T-helper 2 cell (primary cell): ENCODE data around the gene NLE1.
"Not testable (repeated sequence)": the region's sequence is repeated elsewhere in the genome, so short reads cannot be mapped to it uniquely, and the experiment has no call there.

Experiments used
- DNase-seq, 5 experiments: peaks; one replicate each; pipeline versions ENCODE4 v3.0.0 to v3.0.0-alpha.2; 2012 to 2022

The NLE1 gene

GRCh38 chr17:35127751-35128514 lies 14.2 kb downstream of the NLE1 start:
- no peak for DNase-seq

DNA sequence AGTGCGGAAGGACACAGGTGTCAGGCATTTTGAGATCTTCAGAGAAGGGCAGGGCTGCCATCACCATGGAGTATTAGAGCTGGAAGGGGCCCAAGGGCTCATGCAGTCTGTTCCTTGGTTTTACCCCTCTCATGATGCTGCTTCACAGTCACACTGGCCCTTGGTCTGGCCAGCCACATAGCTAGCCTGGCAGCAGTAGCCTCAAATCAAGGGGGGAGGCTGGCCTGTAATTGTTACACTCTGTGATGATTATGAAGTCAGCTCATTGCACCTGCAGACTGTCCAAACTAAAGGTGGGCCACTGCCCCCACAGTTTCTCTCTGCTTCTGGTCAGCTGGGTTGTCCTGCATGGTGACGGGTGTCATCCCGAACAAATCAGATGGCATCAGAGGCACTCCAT lies 20.8 kb downstream of the NLE1 start, which contains the start of gene FNDC8:
Gene FNDC8 (plus strand): TSS at position 301 of the 400 bp plus-strand sequence. CDS start 79 bp downstream, at position 380.
- DNase-seq: no peak

DNA sequence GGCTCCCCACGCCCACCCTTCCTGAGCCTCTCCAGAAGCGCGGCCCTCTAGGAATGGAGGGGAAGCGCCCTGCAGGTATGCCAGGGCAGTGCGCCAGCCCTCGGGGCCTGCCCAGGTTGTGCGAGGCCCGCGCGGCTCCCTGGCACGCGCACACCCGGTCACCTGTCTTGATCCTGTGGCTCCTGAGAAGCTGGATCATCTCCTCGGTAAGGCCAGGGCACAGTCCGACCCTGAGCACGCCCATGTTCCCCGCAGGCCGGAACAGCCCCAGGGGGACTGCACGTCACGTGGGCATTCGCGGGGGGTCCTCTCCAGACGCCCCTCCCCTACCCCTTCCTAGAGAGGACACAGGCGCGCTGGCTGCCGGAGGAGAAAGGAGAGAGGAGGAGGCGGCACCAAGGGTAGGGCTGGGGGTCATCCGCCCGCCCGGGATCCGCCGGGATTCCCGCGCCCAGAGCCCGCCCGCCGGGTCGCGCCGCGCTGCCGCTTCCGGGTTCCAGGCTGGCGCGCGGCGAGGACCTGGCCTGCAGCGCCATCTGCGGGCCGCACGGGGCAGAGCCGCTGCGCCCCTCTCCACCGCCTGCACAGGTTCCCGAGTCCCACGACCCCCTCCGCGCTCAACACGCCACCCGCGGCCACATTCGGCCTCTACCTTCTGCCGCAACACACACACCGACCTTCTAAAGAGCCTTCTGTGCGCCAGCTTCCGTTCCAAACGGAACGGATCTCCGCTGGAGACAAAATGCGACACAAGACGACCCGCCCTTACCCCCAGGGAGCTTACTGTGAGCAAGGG lies 22.5 kb downstream of the NLE1 start, which contains the start of gene RAD51D:
Gene RAD51D (minus strand): TSS at position 491 of the 796 bp plus-strand sequence. CDS start 247 bp downstream, at position 244.
- DNase-seq: peak; percentile 62 to 85 (median 69)

GRCh38 chr17:35117984-35118383 lies 24.1 kb downstream of the NLE1 start:
- DNase-seq: peak in 1 of 5 experiments; percentile 76

DNA sequence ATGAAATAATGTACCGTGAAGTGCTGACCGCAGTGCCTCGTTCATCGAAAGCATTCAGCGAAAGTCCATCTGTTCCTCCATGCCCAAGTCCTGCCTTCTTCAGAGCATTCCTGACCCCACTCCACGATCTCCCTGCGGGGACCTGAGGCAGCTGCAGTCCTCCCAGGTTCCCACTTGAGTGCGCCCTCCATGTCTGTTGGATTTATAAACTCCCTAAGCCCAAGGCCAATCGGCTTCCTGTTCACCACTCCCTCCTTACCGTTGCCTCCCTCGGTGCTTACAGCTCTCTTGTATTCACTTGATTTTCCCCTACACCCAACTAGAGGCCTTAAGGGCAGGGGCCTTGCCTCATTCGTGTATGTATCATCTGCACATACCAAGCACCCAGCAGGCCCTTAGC lies 25.3 kb downstream of the NLE1 start:
- DNase-seq: no peak

DNA sequence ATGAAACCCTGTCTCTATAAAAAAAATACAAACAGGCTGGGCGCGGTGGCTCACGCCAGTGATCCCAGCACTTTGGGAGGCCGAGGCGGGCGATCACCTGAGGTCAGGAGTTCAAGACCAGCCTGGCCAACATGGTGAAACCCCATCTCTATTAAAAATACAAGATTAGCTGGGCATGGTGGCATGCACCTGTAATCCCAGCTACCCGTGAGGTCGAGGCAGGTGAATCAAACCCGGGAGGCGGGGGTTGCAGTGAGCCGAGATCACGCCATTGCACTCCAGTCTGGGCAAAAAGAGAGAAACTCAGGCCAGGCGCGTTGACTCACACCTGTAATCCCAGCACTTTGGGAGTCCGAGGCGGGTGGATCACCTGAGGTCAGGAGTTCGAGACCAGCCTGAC lies 31.3 kb downstream of the NLE1 start:
- not testable (repeated sequence) for DNase-seq

GRCh38 chr17:35104844-35105450 lies 37.2 kb downstream of the NLE1 start:
- no peak for DNase-seq

- no peak for DNase-seq
Measured at GRCh38 chr17:35103271-35103670, 38.8 kb downstream of the NLE1 start.

DNA sequence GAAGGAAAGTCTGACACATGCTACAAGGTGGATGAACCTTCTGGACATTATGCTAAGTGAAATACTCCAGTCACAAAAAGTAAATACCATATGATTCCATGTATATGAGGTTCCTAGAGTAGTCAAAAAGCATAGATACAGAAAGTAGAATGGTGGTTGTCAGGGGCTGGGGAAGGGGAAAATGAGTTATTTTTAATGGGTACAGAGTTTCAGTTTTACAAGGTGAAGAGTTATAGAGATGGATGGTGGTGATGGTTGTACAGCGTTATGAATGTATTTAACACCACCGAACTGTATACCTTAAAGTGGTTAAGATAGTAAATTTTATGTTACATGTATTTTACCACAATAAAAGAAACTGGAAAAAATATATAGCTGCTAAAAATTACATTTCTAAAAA lies 40.4 kb downstream of the NLE1 start:
- no peak for DNase-seq

DNA sequence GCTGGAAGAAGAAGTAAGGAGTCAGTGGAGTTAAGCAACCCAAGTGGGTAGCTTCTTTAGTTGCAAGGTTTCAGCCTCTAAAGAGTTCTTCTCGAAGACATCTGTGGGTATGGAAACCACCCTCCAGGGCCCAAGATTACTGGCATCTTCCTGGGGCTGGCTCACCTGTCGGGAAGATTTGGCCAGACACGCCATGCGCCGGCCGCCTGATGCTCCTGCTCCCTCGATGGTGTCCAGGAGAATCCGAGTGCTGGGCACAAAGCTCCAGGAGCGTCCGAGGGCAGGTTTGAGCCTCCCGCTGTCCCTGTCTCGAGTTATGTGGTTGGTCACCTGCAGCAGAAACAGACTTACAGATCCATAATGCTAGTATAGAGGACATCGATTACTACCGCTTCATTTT lies 41.1 kb downstream of the NLE1 start:
- DNase-seq: no peak

DNA sequence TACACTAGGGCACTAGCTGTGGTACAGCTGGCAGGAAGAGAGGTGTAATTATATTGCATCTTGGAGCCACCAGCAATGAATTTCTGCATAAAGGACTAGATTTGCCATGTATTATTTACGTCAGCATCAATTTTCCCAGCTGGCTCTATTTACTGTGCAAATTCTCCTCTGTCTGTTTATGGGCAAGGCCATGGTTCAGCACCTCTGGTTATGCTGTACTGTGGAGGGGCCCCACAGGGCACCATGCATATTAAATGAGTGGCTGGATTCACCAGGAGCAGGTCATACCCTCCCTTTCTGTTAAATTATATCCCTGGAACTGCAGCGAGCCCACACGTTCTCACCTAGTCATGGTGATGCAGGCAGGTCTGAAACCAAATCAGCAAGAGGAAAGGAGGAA lies 42.2 kb downstream of the NLE1 start:
- no peak for DNase-seq

DNA sequence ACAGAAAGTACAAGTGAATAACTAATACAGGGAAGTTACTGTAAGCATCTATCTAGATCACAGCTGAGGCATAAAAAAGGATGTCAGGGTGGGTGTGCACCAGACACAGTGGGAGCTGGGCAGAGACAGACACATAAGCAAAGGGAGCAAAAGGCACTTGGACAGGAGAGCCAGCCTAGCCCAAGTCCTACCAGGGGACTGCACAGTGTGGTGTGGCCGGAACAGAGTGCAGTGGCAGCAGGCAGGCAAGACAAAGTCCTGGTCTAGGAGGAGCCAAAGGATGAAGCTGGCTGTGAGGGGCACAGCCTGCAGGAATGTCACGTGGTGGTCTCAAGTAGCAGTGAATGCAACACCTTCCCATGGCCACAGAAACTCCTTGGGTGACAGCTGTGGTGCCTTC lies 44.3 kb downstream of the NLE1 start:
- no peak for DNase-seq

- no peak for DNase-seq
Measured at GRCh38 chr17:35095741-35096140, 46.4 kb downstream of the NLE1 start.

DNA sequence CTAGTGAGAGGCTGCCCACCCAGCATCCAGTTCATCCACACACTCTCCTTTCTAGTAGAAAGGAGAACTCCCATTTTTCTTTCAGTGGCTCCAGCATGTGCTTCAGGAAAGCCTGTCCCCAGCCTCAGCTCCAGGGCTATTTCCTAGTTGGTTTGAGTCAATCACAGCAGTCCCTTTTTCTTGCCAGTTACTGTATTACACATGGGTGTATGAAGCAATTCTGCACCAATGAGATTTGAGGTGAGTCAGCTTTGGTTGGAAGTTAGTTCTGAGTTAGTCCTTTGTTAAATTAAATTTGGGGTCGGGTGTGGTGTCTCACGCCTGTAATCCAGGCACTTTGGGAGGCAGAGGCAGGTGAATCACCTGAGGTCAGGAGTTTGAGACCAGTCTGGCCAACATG lies 47.2 kb downstream of the NLE1 start:
- DNase-seq: no peak

DNA sequence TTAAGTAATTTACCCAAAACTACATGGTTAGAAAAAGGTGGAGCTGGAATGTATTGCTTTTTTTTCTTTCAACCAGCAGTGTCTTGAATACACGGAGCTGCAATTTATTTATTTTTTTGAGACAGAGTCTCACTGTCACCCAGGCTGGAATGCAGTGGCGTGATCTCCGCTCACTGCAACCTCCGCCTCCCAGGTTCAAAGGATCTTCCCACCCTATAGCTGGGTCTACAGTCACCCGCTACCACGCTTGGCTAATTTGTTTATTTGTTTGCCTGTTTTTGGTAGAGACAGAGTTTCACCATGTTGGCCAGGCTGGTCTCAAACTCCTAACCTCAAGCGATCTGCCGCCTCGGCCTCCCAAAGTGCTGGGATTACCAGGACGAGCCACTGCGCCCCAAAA lies 51.4 kb downstream of the NLE1 start:
- DNase-seq: not testable (repeated sequence)

DNA sequence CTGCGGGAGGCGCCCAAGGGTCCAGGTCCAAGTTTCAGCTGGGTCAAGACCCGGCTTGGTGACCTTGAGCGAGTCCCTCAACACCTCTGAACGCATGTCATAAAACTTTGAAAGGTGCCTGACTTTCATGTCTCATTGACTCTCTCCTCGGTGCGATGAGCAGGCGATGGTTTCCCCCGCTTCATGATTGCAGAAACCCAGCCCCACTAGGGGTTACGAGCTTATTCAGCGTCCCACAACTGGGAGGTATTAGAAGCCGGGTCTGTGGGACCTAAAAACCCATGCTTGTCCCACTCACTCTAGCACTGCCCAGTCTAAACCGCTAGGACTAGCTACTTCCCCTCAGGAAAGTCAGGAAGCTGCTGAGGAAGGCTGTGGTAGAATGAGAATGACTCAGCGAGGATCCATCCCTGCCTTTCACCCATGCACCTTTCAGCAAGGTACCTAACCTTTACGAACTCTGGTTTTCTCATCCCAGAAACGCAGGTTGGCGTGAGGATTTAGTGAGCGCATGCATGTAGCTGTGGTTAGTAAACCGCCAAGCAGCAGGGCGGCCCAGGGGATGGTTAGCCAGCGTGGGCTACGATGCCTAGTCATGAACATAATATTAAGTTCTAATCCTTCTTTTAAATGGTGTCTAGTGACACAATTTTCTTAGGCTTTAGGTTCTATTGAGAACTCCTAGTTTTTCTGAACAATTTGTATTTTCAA lies 52.4 kb downstream of the NLE1 start:
- DNase-seq: peak in 3 of 5 experiments; percentile 14 to 77 (median 19)

DNA sequence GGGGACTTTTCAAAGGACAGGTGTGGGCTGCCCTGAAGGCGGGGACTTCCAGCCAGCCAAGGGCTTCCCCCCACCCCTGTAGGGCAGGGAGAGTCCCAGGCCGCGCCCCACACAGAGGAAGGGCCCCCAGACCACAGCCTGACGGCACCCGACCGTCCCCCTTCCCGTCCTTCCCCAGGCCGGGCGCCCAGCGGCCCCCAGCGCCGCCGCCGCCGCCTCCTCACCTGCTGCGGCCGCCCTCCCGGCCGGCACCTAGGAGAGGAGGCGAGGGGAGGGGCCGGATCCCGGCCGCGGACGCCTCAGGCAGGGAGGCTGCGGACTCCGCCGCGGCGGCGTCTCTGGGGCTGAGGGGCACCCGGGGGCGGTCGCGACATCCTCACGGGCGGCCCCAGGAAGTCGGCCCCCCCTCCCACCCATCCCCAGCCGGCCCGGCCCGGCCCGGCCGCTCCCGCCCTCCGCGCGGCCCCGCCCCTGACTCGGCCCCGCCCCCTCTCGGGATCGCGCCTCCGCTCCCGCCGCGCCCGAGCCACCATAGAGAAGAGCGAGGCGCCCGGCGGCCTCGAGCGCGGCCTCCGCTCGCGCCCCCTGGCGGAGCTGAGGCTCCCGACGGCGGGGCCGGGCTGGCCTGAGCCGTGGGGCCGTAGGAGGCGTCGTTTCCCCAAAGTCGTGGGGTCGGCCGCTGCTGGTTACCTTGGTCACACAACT lies 53.1 kb downstream of the NLE1 start:
- DNase-seq: peak; percentile 81 to 91 (median 88)

DNA sequence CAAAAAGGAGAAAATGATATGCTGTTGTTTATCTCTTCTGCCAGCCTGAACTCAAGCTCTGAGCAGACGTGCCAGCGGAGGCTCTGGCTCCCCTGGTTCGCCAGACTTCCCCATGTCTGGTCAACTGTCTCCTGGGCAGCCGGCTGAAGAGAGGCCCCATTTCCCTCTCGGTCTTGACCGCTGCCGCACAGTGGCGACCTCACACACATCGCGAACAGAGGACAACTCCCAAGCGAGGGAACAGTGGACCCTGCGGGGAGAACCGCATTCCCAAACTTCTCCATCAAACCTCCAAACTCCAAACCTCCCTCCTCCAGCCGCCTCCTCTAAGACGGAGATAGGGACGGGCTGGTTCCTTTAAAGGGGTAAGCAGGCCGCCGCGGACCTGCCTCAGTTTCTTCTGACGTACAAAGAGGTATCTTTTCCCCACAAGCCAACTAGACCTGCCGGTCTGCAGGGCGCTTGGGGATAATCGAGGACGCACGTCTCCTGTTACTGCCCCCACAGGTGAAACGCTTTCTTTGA lies 53.7 kb downstream of the NLE1 start:
- peak in 1 of 5 experiments; percentile 6 for DNase-seq

DNA sequence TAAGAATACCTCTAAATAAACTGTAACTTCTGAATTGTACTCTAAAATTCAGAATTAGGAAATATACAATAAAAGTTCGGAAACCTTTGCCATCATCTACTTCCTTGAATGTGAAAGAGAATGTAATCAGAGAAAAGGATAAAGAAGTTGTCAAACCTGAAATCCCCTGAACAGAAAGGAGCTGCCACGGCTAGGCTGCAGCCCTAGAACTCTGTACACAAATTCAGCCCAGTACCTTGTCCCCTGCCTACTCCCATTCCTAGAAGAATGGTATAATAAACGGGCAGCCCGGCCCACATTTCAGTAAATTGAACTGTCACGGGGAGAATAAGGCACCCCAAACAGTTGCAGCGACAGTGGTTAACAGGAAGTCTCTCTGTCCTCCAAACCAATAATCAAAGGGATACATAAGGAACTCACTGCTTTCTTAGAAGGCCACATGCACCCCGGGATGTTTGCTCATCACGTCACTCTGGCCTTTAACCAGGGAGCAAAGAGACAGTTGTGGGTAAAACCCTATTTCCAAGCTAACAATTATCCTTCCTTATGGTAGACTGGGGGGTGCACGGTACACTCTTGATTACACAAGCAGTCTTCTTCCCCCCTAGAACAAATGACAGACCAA lies 54.3 kb downstream of the NLE1 start:
- DNase-seq: peak in 3 of 5 experiments; percentile 11 to 63 (median 33)

GRCh38 chr17:35086931-35087573 lies 55.1 kb downstream of the NLE1 start:
- peak in 1 of 5 experiments; percentile 51 for DNase-seq

- no peak for DNase-seq
Measured at GRCh38 chr17:35086164-35086563, 55.9 kb downstream of the NLE1 start.
